Muscle of leg (tissue), 11 donors: ENCODE data around the gene SLC19A1. TPM values are rescaled to one million over a fixed set of nuclear protein-coding genes. Genes with fewer than 3 reads are reported as not detected.

ENCODE experiments used
- DNase-seq: peaks from one replicate; pipeline ENCODE4 v3.0.0; 2013
- H3K27ac ChIP-seq: one replicate; pipeline ENCODE4 v1.5.1; 2013; ENCODE audit warnings: mild to moderate bottlenecking, low read length, control low read depth
- H3K27me3 ChIP-seq: one replicate; pipeline ENCODE4 v1.6.1; 2013; ENCODE audit warnings: low read length; ENCODE audit not compliant: control insufficient read depth, insufficient read depth
- H3K36me3 ChIP-seq: one replicate; pipeline ENCODE4 v1.6.1; 2013; ENCODE audit warnings: low read length; ENCODE audit not compliant: control insufficient read depth, insufficient read depth
- H3K4me1 ChIP-seq: one replicate; pipeline ENCODE4 v1.6.1; 2013; ENCODE audit warnings: low read length; ENCODE audit not compliant: control insufficient read depth, insufficient read depth
- H3K4me3 ChIP-seq: one replicate; pipeline ENCODE4 v1.5.1; 2013; ENCODE audit warnings: low read length, control low read depth
- H3K9me3 ChIP-seq: replicated peaks from 2 replicates; pipeline ENCODE4 v1.6.1; 2013; ENCODE audit warnings: low read depth, low read length; ENCODE audit not compliant: control insufficient read depth
- WGBS: methylation state at CpG from one replicate; pipeline ENCODE4 v1.1.5; 2013; ENCODE audit warnings: missing lambda C conversion rate; ENCODE audit not compliant: insufficient coverage; 5-methylcytosine and 5-hydroxymethylcytosine counted together
- polyA plus RNA-seq, 8 donors: library from polyadenylated mRNA; unstranded; fragments of 120-200 nt; gene quantifications; one replicate each; pipeline versions ENCODE4 v1.2.1 to v1.2.3, GENCODE V29; 2013; ENCODE audit warnings: inconsistent platforms in 1 of 8, low replicate concordance in 1 of 8; ENCODE audit not compliant: insufficient read length in 8 of 8, insufficient read depth in 1 of 8
- total RNA-seq: library from RNA; stranded (reverse); fragments of 120-200 nt; gene quantifications from one replicate; pipeline ENCODE4 v1.2.4, GENCODE V29; 2013

Gene SLC19A1
- total and polyA plus RNA-seq, 9 donors = 3.2 to 22.8 (median 12.8) TPM

GRCh38 chr21:45538381-45539045 lies 3.7 kb downstream of the SLC19A1 start:
- no peak for DNase-seq
- Histone ChIP-seq H3K4me3 (no peak overlapping the region), H3K4me1 (peaks cover 38% of the 10 kb centered on the region), H3K36me3 (no peaks in the 10 kb centered on the region), H3K9me3 (no peaks in the 10 kb centered on the region), H3K27me3 (no peaks in the 10 kb centered on the region), H3K27ac (no peak overlapping the region)
- 90% methylated on average over 31 of the region's 31 CpGs for WGBS

GRCh38 chr21:45537746-45538291 lies 4.4 kb downstream of the SLC19A1 start:
- Histone ChIP-seq H3K9me3 (no peaks in the 10 kb centered on the region), H3K27me3 (no peaks in the 10 kb centered on the region), H3K4me3 (no peak overlapping the region), H3K4me1 (peaks cover 38% of the 10 kb centered on the region), H3K36me3 (peaks cover 2% of the 10 kb centered on the region), H3K27ac (no peak overlapping the region)
- no peak for DNase-seq
- WGBS = 92% methylated on average over 17 of the region's 27 CpGs

GRCh38 chr21:45537111-45537745 lies 5.0 kb downstream of the SLC19A1 start:
- no peak overlapping the region for H3K27ac ChIP-seq
- peaks cover 2% of the 10 kb centered on the region for H3K36me3 ChIP-seq
- peaks cover 38% of the 10 kb centered on the region for H3K4me1 ChIP-seq
- no peaks in the 10 kb centered on the region for H3K27me3 ChIP-seq
- H3K9me3 ChIP-seq = no peaks in the 10 kb centered on the region
- WGBS = 92% methylated on average over 17 of the region's 37 CpGs
- H3K4me3 ChIP-seq = no peak overlapping the region
- no peak for DNase-seq

GRCh38 chr21:45536301-45537081 lies 5.7 kb downstream of the SLC19A1 start:
- DNase-seq = no peak

GRCh38 chr21:45535341-45536081 lies 6.7 kb downstream of the SLC19A1 start:
- H3K27ac ChIP-seq = no peak overlapping the region
- no peaks in the 10 kb centered on the region for H3K9me3 ChIP-seq
- H3K4me3 ChIP-seq = no peak overlapping the region
- H3K36me3 ChIP-seq = peaks cover 9% of the 10 kb centered on the region
- WGBS = 75% methylated on average over 32 of the region's 34 CpGs
- peak; percentile 41 for DNase-seq
- H3K4me1 ChIP-seq = peaks cover 27% of the 10 kb centered on the region
- H3K27me3 ChIP-seq = no peaks in the 10 kb centered on the region

More at GRCh38 chr21:45536301-45537081, 5.7 kb downstream of the SLC19A1 start:
- H3K27me3 ChIP-seq = no peaks in the 10 kb centered on the region
- no peaks in the 10 kb centered on the region for H3K9me3 ChIP-seq
- no peak overlapping the region for H3K27ac ChIP-seq
- peaks cover 35% of the 10 kb centered on the region for H3K4me1 ChIP-seq
- no peak overlapping the region for H3K4me3 ChIP-seq
- 79% methylated on average over 21 of the region's 31 CpGs for WGBS
- H3K36me3 ChIP-seq = peaks cover 5% of the 10 kb centered on the region

GRCh38 chr21:45534636-45535331 lies 7.5 kb downstream of the SLC19A1 start:
- DNase-seq = peak; percentile 67
- no peak overlapping the region for H3K27ac ChIP-seq
- WGBS = 42% methylated on average over 16 of the region's 28 CpGs

GRCh38 chr21:45533846-45534635 lies 8.2 kb downstream of the SLC19A1 start:
- DNase-seq = no peak
- Histone ChIP-seq H3K4me3 (no peak overlapping the region), H3K4me1 (peaks cover 27% of the 10 kb centered on the region), H3K9me3 (no peaks in the 10 kb centered on the region), H3K36me3 (peaks cover 23% of the 10 kb centered on the region), H3K27me3 (no peaks in the 10 kb centered on the region), H3K27ac (no peak overlapping the region)
- 67% methylated on average over 18 of the region's 20 CpGs for WGBS

More at GRCh38 chr21:45534636-45535331, 7.5 kb downstream of the SLC19A1 start:
- peaks cover 17% of the 10 kb centered on the region for H3K36me3 ChIP-seq
- H3K4me3 ChIP-seq = no peak overlapping the region
- H3K4me1 ChIP-seq = peaks cover 27% of the 10 kb centered on the region
- H3K9me3 ChIP-seq = no peaks in the 10 kb centered on the region
- H3K27me3 ChIP-seq = no peaks in the 10 kb centered on the region

GRCh38 chr21:45533361-45533845 lies 8.8 kb downstream of the SLC19A1 start:
- peaks cover 23% of the 10 kb centered on the region for H3K36me3 ChIP-seq
- peaks cover 27% of the 10 kb centered on the region for H3K4me1 ChIP-seq
- no peak overlapping the region for H3K27ac ChIP-seq
- H3K9me3 ChIP-seq = no peaks in the 10 kb centered on the region
- no peak for DNase-seq
- WGBS = 77% methylated on average over 12 of the region's 12 CpGs
- H3K4me3 ChIP-seq = no peak overlapping the region
- H3K27me3 ChIP-seq = no peaks in the 10 kb centered on the region
